NCI-H2196 (cell line): Measurements from ENCODE around the gene FALEC.
"Not testable (repeated sequence)": the region's sequence is repeated elsewhere in the genome, so short reads cannot be mapped to it uniquely, and the experiment has no call there.

Source experiments
- DNase-seq: peaks from one replicate; lab custom pipeline; 2025; ENCODE audit not compliant: unreplicated experiment; lab: John Stamatoyannopoulos, UW

Gene FALEC

DNA sequence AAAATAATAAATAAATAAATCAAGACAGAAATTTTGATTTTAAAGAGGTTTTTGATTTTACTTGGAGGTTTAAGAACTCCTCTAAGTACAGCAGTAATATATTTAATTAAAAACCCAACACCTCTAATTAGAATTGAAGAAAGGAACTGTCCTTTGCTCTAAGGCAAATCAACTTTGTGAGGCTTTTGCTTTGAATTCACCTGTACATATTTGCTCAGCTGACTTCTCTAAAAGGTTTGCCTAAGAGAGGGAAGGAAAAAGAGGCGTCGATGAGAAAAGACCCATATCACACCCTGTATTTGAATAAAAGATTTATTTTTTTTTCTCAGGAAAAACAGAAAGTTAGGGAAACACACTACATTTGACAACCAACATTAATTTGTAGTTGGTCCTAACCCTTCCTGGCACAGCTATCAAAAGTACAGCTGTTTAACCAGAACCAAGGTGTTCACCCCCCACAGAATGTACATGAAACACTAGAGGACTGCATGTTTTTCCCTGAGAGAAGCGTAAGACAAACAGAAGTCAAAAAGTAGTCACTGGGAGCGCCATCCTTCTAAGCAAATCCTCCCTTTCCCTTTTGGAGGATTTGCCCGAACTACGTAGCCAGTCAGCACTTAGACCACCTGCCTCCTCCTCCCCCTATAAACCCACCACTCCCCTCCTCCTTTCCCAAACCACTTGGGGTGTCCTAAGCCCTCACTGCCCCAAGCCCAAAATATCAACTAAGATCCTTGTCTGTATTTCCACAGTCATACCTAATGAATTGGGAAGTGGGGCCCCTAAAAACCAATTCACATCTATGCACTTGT, 58.9 kb downstream of the FALEC start:
- no peak for DNase-seq

DNA sequence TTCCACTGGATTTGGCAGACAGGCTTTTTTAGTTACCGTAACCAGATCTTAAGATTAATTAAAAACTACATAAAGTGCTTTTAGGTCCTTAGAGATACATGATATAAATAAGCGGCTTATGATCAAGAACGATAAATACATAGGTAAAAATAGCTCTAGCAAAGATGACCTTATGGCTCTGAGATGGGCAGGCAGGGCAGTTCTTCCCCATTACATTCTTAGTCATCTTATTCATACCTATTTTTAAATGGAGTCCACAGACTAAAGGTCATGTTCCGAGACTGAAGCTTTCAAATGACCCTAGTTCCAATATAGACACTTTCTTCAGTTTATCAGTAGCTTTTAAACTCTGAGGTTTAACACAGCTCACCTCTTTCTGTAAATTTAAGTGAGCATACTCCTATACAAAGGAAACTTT, 59.5 kb downstream of the FALEC start:
- DNase-seq: no peak

GRCh38 chr1:150575518-150576366, 60.2 kb downstream of the FALEC start:
- DNase-seq: peak; percentile 42

DNA sequence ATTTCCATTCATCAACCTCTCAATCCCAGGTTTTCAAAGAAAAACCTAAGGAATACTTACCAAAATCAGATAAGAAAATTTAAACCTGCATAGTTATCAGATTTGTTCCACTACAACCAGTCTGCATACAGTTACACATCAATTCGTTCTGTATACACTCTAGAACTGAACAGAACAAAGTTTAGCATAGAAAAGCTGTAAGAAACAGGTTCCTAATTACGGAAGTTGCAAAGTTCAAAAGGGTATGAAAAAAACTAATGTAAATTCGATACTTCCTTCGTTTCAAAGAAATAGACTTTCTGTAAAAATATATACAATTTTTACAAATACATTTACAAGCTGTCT, 60.8 kb downstream of the FALEC start:
- no peak for DNase-seq

DNA sequence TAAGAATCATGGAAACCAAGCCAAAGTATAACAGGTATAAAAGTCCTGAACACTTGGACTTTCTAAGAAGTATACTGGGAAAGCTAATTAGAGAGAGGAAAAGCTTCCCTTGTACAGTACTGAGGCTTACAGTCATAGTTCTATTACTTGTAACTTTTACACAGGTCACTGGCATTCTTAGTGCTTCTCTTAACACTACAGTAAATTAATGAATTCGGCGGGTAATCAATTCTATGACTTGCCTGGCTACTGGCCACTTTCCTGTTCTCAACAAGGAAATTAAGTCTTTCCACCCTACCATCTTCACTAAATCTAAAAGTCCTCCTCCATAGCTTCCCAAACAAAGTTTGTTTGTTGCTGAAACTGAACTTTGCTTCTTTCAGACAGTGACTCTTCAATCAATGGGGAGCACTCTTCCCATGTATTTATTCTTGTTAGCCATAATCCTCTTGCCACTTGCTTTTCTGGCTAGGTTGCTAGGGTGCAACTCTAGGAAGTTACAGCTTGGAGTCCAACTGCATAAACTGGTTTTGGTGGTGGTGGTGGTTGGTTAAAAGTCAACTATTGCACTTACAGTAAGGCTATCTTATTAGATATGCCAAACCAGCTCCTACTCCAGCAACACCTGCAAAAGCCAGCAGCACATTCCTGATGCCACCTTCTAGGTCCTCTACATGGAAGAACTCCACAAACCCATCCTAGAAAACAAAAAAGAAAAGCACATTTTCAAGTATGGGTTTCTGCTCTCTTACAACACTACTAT, 61.4 kb downstream of the FALEC start:
- no peak for DNase-seq

DNA sequence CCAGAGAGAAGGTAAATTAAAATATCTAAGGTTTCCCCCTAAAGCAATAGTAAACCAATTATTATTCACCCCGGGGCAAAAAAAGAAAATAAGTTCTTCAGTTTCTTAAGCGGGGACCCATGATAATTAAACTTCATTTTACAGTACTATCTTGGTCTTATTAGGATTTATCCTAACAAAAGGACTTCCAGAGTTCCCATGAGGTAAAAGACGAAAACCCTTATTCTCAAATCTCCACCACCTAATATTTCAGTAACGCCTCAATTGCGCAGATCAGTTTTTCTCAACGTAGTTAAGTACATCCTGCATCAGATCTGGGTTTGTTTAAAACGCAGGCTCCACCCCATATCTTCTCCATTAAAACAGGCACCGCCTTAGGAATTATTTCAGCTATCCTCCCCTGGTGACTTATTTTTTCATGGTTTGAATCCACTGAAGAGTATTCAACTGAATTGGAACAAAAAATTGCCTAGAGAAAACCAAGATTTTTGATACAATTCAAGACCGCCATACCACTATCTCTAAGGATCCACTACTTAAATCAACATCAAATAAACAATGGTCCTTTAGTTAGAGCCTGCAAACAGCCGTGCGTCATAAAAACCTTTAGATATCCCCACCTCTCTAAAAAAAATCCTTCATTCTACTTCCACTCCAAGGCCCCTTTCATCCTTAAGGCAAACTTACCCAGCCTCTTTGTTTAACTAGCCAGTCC, 62.2 kb downstream of the FALEC start:
- no peak for DNase-seq

GRCh38 chr1:150578272-150579109, 62.9 kb downstream of the FALEC start:
- DNase-seq: peak; percentile 40

GRCh38 chr1:150579110-150579944, 63.8 kb downstream of the FALEC start, which contains the start of gene MCL1:
MCL1 (minus strand) TSS chr1:150579610; CDS start chr1:150579530, 80 bp downstream.
- peak; percentile 93 for DNase-seq

DNA sequence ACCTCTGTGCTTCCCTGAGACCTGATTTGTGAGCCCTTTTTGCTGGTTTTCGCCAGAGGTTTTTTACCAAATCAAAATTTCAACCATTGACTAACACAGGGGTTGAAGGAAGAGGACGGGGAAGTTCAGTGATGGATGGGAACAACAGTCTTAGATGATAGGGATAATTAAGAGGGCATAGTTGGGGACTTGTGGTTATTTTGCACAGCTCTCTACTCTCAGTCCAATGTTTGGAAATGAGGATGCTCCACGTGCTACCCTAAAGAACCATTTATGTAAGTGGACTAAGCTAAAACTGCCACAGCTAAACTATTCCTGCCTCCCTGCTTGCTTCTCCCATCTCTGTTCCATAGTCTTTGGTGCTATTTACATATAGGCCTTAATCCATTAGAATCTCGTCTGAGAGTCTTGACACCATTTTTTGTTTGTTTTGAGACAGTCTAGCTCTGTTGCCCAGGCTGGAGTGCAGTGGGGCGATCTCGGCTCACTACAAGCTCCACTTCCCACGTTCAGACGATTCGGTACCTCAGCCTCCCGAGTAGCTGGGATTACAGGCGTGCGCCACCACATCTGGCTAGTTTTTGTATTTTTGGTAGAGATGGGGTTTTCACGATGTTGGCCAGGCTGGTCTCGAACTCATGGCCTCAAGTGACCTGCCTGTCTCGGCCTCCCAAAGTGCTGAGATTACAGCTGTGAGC, 64.5 kb downstream of the FALEC start:
- DNase-seq: no peak

GRCh38 chr1:150580966-150581365, 65.4 kb downstream of the FALEC start:
- DNase-seq: not testable (repeated sequence)

- not testable (repeated sequence) for DNase-seq
Measured at GRCh38 chr1:150581437-150581836, 65.9 kb downstream of the FALEC start.

- not testable (repeated sequence) for DNase-seq
Measured at GRCh38 chr1:150581962-150582361, 66.4 kb downstream of the FALEC start.

GRCh38 chr1:150582371-150582770, 66.8 kb downstream of the FALEC start:
- DNase-seq: no peak
